Suppressor macrophage (primary cell): Measurements from ENCODE around the gene RFX7.

Experiments
- DNase-seq, 4 experiments: peaks; one replicate each; pipeline ENCODE4 v3.0.0-alpha.2; 2020 to 2022

Gene RFX7

GRCh38 chr15:56244038-56244810 lies 545 bp upstream of the RFX7 start:
- peak in 3 of 4 experiments; percentile 29 to 37 (median 36) for DNase-seq

GRCh38 chr15:56242576-56243162 lies 1.0 kb downstream of the RFX7 start:
- DNase-seq = peak in 2 of 4 experiments; percentile 19 to 21

- no peak for DNase-seq
Observed at GRCh38 chr15:56241374-56242105, 2.1 kb downstream of the RFX7 start.

- DNase-seq = no peak
Observed at GRCh38 chr15:56240390-56240789, 3.3 kb downstream of the RFX7 start.

GRCh38 chr15:56236197-56236596 lies 7.5 kb downstream of the RFX7 start:
- DNase-seq = peak in 3 of 4 experiments; percentile 5 to 50 (median 38)

GRCh38 chr15:56234804-56235203 lies 8.9 kb downstream of the RFX7 start:
- DNase-seq = no peak

- no peak for DNase-seq
Observed at GRCh38 chr15:56233549-56233948, 10.1 kb downstream of the RFX7 start.

GRCh38 chr15:56232058-56232457 lies 11.6 kb downstream of the RFX7 start:
- DNase-seq = no peak

GRCh38 chr15:56228854-56229253 lies 14.8 kb downstream of the RFX7 start:
- no peak for DNase-seq

- no peak for DNase-seq
Observed at GRCh38 chr15:56228352-56228751, 15.3 kb downstream of the RFX7 start.

- no peak for DNase-seq
Observed at GRCh38 chr15:56227780-56228179, 15.9 kb downstream of the RFX7 start.

- no peak for DNase-seq
Observed at GRCh38 chr15:56227306-56227705, 16.4 kb downstream of the RFX7 start.

GRCh38 chr15:56225520-56225919 lies 18.2 kb downstream of the RFX7 start:
- DNase-seq = no peak

- no peak for DNase-seq
Observed at GRCh38 chr15:56222302-56222701, 21.4 kb downstream of the RFX7 start.

GRCh38 chr15:56217341-56217740 lies 26.3 kb downstream of the RFX7 start:
- no peak for DNase-seq

GRCh38 chr15:56215769-56216168 lies 27.9 kb downstream of the RFX7 start:
- no peak for DNase-seq

- DNase-seq = no peak
Observed at GRCh38 chr15:56211960-56212550, 31.6 kb downstream of the RFX7 start.

- DNase-seq = no peak
Observed at GRCh38 chr15:56211064-56211463, 32.6 kb downstream of the RFX7 start.

GRCh38 chr15:56208641-56209155 lies 35.0 kb downstream of the RFX7 start:
- no peak for DNase-seq

- DNase-seq = no peak
Observed at GRCh38 chr15:56208185-56208584, 35.5 kb downstream of the RFX7 start.

- DNase-seq = no peak
Observed at GRCh38 chr15:56207711-56208110, 36.0 kb downstream of the RFX7 start.

GRCh38 chr15:56207092-56207491 lies 36.6 kb downstream of the RFX7 start:
- DNase-seq = no peak
